MM.1S (cell line): Measurements from ENCODE around the gene COX8C.

Experiments
- DNase-seq: peaks from one replicate; pipeline ENCODE4 v3.0.0-alpha.2; 2015
- H2AFZ ChIP-seq: fragments of 300-600 bp; sonication (generic); 2 replicates; pipeline ENCODE4 v1.6.0; 2016; ENCODE audit warnings: antibody characterized with exemption, low read length
- H3F3A ChIP-seq: fragments of 300-600 bp; sonication (generic); 2 replicates; pipeline ENCODE4 v1.6.1; 2016; ENCODE audit warnings: mild to moderate bottlenecking, antibody characterized with exemption, low read length, moderate library complexity, mixed read lengths; ENCODE audit not compliant: insufficient read depth
- H3K27ac ChIP-seq: fragments of 300-600 bp; sonication (generic); 2 replicates; pipeline ENCODE4 v1.5.1; 2016; ENCODE audit warnings: mild to moderate bottlenecking, low read length
- H3K27me3 ChIP-seq: fragments of 300-600 bp; sonication (generic); replicated peaks from 2 replicates; pipeline ENCODE4 v1.6.0; 2016; ENCODE audit warnings: low read length; ENCODE audit not compliant: insufficient read depth
- H3K36me3 ChIP-seq: fragments of 300-600 bp; sonication (generic); replicated peaks from 2 replicates; pipeline ENCODE4 v1.6.1; 2016; ENCODE audit warnings: mild to moderate bottlenecking, low read length, mixed read lengths; ENCODE audit not compliant: insufficient read depth
- H3K4me1 ChIP-seq: fragments of 300-600 bp; sonication (generic); 2 replicates; pipeline ENCODE4 v1.6.1; 2016; ENCODE audit warnings: low read length, mixed read lengths
- H3K4me2 ChIP-seq: fragments of 300-600 bp; sonication (generic); 2 replicates; pipeline ENCODE4 v1.6.0; 2016; ENCODE audit warnings: low read depth, low read length
- H3K4me3 ChIP-seq: fragments of 300-600 bp; sonication (generic); 2 replicates; pipeline ENCODE4 v1.5.1; 2016; ENCODE audit warnings: low read length, mixed read lengths
- H3K79me2 ChIP-seq: fragments of 300-600 bp; sonication (generic); 2 replicates; pipeline ENCODE4 v1.6.1; 2016; ENCODE audit warnings: mixed run types, low read length, mixed read lengths
- H3K9ac ChIP-seq: fragments of 300-600 bp; sonication (generic); 2 replicates; pipeline ENCODE4 v1.6.1; 2016; ENCODE audit warnings: low read length, mixed read lengths
- H3K9me2 ChIP-seq: fragments of 300-600 bp; sonication (generic); replicated peaks from 2 replicates; pipeline ENCODE4 v1.6.1; 2016; ENCODE audit warnings: mild to moderate bottlenecking, low read length, mixed read lengths; ENCODE audit not compliant: insufficient read depth
- H3K9me3 ChIP-seq: fragments of 300-600 bp; sonication (generic); replicated peaks from 2 replicates; pipeline ENCODE4 v1.6.1; 2016; ENCODE audit warnings: mild to moderate bottlenecking, low read length, mixed read lengths; ENCODE audit not compliant: insufficient read depth
- H4K20me1 ChIP-seq: fragments of 300-600 bp; sonication (generic); 2 replicates; pipeline ENCODE4 v1.6.1; 2016; ENCODE audit warnings: mild to moderate bottlenecking, low read length, moderate library complexity, mixed read lengths; ENCODE audit not compliant: insufficient read depth
- CTCF ChIP-seq: fragments of 300-600 bp; sonication (generic); IDR thresholded peaks from 2 replicates; pipeline ENCODE4 v1.5.1; 2016; ENCODE audit warnings: antibody characterized with exemption, low read length, mixed read lengths
- EZH2 ChIP-seq: fragments of 300-600 bp; sonication (generic); optimal IDR thresholded peaks from 2 replicates; pipeline ENCODE3; 2017; ENCODE audit warnings: low read depth, mild to moderate bottlenecking, antibody characterized with exemption, low read length, mixed read lengths
- EZH2phosphoT487 ChIP-seq: fragments of 300-600 bp; sonication (generic); IDR thresholded peaks from 2 replicates; pipeline ENCODE4 v1.6.1; 2018; ENCODE audit warnings: antibody characterized with exemption, low read length

COX8C gene

DNA sequence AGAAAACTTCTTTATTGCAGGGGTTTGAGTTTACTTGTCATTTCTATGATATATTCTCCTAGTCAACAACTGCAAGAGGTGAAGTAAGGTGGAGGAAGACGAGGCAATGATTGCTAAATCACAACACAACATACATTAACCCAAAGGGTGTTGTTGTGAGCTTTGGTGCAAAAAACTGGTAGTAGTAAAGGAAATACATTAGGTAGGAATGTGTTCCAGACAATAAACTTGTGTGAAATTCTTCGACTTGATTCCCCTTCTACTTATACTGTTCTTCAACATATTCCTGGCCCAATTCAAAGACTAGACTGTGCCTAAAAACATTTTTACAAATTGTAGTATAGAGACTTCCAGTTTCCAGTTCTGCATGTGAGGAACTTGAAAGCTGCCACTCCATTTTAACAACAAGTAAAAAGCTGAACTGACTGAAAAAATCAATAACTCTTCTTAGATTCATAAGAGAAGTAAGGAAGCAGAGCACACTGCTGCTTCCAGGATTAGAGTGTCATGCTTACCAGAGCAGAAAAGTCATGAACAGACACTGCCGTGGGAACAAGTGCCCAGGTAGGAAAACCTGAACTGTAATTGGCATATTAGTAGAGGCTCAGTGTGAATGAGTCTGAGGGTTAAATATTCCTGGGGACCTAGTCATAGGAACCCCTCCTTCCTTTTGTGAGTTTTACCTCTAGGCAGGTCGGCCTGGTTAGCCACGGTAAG, 22.2 kb downstream of the COX8C start:
- Histone ChIP-seq H3K9me3 (no peaks in the 10 kb centered on the region), H3K27ac (peak overlapping the region; percentile 74), H3K4me2 (peak overlapping the region; percentile 57; the same call in 1 of the 2 replicates), H3K4me1 (peaks cover 17% of the 10 kb centered on the region), H3K9ac (peak overlapping the region; percentile 35; the same call in 1 of the 2 replicates), H3K4me3 (peak overlapping the region; percentile 10; the same call in 1 of the 2 replicates), H3K79me2 (no peaks in the 10 kb centered on the region), H3F3A (no peaks in the 10 kb centered on the region), H3K9me2 (no peaks in the 10 kb centered on the region), H2AFZ (peak overlapping the region; percentile 91), H3K27me3 (no peaks in the 10 kb centered on the region), H4K20me1 (no peaks in the 10 kb centered on the region), H3K36me3 (no peaks in the 10 kb centered on the region)
- no peak for TF ChIP-seq EZH2phosphoT487
- no peak for TF ChIP-seq CTCF
- TF ChIP-seq EZH2: no peak
- no peak for DNase-seq

DNA sequence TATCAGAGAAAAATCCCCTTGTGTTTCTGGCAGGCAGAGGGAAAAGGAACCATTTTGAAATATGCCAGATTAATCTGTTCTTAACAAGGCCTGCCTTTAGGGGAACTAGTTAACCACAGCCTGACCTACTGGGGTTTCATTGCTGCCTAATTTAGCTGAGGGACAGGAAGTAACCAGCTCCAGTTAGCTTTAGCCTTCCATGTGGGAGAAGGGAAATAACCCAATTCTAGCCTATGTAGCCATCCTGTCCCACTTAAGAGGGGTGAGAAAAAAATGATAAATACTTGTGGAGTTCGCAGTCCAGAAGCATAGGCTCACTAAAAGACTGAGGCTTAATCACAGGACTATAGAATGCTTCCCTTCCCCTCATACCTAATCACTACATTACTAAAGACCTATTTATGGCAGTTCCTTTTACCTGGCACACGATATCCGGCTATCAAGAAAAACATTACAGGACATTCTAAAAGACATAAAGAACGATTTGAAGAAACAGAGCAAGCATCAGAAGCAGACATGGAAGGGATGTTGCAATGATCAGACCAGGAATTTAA, 22.8 kb downstream of the COX8C start:
- no peaks in the 10 kb centered on the region for H3K9me3 ChIP-seq
- H3K27me3 ChIP-seq: no peaks in the 10 kb centered on the region
- TF ChIP-seq EZH2phosphoT487: no peak
- TF ChIP-seq CTCF: no peak
- TF ChIP-seq EZH2: no peak
- peak overlapping the region; percentile 35; the same call in 1 of the 2 replicates for H3K9ac ChIP-seq
- peaks cover 17% of the 10 kb centered on the region for H3K4me1 ChIP-seq
- H3K9me2 ChIP-seq: no peaks in the 10 kb centered on the region
- peak overlapping the region; percentile 74 for H3K27ac ChIP-seq
- DNase-seq: peak; percentile 45
- H3K4me2 ChIP-seq: peak overlapping the region; percentile 57
- H3K36me3 ChIP-seq: no peaks in the 10 kb centered on the region
- H4K20me1 ChIP-seq: no peaks in the 10 kb centered on the region
- no peaks in the 10 kb centered on the region for H3F3A ChIP-seq
- no peak overlapping the region for H3K4me3 ChIP-seq
- H3K79me2 ChIP-seq: no peaks in the 10 kb centered on the region
- peak overlapping the region; percentile 91 for H2AFZ ChIP-seq

DNA sequence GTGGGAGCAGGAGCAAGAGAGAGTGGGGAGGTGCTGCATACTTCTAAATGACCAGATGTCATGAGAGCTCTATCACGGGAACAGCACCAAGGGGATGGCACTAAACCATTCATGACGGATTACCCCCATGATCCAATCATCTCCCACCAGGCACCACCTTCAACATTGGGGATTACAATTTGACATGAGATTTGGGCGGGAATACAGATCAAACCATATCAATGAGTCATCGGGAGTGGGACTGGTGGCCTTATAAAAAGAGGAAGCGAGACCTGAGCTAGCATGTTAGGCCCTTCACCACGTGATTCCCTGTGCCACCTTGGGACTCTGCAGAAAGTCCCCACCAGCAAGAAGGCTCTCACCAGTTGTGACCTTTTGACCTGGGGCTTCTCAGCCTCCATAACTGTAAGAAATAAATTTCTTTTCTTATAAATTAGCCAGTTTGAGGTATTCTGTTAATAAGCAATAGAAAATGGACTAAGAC, 28.7 kb downstream of the COX8C start:
- Histone ChIP-seq H3K9me2 (no peaks in the 10 kb centered on the region), H3K79me2 (no peaks in the 10 kb centered on the region), H4K20me1 (no peaks in the 10 kb centered on the region), H3K9ac (no peak overlapping the region), H3K4me2 (no peak overlapping the region), H3K27me3 (no peaks in the 10 kb centered on the region), H3K27ac (no peak overlapping the region), H3K4me3 (no peak overlapping the region), H3K9me3 (no peaks in the 10 kb centered on the region), H3K36me3 (no peaks in the 10 kb centered on the region), H3F3A (no peaks in the 10 kb centered on the region), H3K4me1 (no peaks in the 10 kb centered on the region), H2AFZ (no peak overlapping the region)
- no peak for TF ChIP-seq EZH2phosphoT487
- no peak for TF ChIP-seq EZH2
- no peak for TF ChIP-seq CTCF
- DNase-seq: peak; percentile 62
